ENCODE measurements around the gene RINL.

Gene RINL

DNA sequence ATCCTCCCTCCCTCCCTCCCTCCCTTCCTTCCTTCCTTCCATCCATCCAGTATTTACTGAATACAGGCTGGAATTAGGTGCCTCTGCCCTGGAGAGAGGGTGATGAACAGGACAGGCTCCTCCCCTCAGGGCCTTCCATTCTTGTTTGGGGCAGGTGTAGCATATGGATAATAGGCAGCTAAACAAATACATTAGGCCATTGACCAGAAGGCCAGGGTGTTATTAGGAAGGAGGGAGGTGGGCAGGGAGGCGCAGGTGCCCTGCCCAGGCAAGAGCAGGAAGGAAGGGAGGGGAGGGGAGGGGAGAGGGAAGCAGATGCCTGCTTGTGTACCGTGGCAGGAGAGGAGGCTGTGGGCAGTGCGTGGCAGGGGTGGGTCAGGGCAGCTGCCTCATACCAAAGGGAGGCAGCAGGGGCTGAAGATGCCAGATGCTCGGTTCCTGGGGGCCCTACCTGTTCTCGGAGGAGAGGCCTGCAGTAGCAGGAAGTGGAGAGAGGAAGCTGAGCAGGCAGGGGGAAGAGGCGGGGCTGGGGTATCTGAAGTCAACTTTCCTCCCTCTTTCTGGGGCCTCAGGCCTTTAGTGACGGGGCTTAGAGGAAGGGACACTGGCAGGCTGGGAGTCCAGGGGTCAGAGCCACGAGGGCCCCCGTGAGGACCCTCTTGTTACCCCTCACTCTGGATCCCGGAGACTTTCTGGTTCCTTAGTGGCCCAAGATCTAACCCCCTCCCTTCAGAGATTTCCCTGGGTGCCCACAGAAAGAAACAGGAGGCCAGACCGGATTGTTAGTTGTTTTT lies at the start of gene RINL:
Gene RINL, minus strand, starts transcription at position 495 of the 794 bp plus-strand sequence. CDS start 1,533 bp downstream, outside the sequence.
- DNase-seq, result peak; percentile 62

DNA sequence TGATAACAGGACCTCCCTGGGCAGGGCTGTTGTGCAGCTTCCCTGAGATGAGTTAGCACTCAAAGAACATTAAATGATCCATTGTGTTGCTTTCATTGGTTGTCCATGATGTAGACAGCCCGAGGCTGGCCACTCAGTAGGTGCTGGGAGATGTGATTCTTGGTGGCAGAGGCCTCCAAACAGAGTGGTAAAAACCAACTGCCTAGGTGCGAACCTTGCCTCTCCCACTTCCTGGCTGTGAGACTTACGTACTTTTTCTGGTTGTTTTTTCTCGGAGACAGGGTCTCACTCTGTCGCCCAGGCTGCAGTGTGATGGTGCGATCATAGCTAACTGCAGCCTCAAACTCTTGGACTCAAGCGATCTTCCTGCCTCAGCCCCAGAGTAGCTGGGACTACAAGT lies 46.3 kb upstream of the RINL start:
- no peak for DNase-seq

DNA sequence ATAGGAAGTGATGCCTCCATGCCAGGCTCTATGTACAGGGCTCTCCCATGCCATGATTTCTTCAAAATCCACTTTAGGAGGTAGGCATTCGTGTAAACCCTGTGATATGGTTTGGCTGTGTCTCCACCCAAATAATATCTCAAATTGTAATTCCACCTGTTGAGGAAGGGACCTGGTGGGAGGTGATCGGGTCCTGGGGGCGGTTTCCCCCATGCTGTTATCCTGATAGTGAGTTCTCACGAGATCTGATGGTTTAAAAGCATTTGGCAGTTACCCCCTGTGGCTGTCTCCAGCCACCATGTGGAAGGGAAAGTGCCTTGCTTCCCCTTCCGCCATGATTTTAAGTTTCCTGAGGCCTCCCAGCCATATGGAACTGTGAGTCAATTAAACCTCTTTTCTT lies 44.4 kb upstream of the RINL start:
- DNase-seq, result no peak

- DNase-seq, result no peak
Observed at GRCh38 chr19:38921420-38922274, 43.6 kb upstream of the RINL start.

- DNase-seq, result no peak
Observed at GRCh38 chr19:38920602-38921419, 42.7 kb upstream of the RINL start.

GRCh38 chr19:38919837-38920601 lies 41.9 kb upstream of the RINL start:
- no peak for DNase-seq

DNA sequence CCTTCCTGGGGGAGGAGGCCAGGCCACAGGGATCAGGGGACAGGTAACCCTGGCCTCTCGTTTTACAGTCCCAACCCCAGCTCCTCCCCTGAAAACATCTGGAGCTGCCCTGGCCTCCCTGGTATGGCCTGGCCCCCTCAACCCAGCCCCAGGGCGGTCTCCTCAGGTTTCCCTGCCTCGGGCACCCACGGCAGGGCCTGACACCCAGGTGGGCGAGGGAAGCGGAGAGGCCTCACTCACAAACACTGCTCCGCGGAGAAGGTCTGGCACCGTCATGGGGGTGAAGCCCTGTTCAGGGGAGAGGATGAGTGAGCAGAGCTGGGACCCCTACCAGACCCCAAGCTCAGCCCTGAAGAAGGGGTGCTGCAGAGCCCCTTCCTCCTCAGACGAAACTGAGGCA lies 40.5 kb upstream of the RINL start:
- no peak for DNase-seq

- DNase-seq, result no peak
Observed at GRCh38 chr19:38917921-38918491, 39.9 kb upstream of the RINL start.

GRCh38 chr19:38917516-38917915 lies 39.4 kb upstream of the RINL start:
- DNase-seq, result no peak

DNA sequence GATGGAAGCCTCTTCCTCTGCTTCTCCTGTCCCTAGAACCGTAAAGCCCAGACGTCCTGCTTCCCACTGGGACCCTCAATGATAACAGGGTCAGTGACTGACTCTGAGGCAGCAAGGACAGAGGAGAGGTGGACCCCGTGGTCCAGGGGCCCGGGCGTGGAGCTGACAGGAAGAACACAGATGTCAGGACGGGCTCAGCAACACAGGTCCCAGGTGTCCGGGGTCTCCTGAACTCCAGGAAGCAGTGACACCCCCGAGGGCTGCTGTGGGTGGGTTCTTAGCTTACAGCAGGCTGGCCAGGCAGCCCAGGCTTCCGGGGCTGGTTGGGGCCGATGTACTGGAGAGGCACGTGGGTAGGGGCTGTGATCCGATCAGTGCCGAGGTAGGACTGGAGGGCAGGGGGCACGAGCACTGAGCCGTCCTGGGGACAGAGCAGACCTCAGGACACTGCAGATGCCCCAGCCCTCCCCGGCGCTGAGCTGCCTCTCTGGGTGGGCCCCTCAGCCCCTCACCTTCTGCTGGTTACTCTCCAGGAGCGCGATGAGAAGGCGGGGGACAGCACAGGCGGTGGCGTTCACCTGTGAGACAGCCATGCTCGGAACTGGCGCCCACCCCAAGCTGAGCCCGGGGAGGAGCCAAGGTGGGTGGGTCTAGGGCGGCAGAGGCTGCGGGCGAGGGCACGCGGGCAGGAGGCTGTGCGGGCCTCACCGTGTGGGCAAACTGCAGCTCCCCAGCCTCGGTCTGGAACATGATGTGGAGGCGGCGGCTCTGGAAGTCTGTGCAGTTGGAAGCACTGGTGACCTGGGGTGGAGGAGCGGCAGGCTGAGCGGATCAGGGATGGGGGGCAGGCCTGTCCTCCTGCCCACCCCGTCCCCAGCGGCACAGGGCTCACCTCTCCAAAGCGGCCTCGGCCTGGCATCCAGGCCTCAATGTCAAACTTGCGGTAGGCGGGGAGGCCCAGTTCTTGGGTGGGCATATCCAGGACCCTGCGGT lies 37.5 kb upstream of the RINL start:
- no peak for DNase-seq

GRCh38 chr19:38913958-38914357 lies 35.9 kb upstream of the RINL start:
- DNase-seq, result no peak

- DNase-seq, result no peak
Observed at GRCh38 chr19:38912600-38913514, 34.8 kb upstream of the RINL start.

- DNase-seq, result no peak
Observed at GRCh38 chr19:38911388-38912001, 33.4 kb upstream of the RINL start.

GRCh38 chr19:38910488-38910887 lies 32.4 kb upstream of the RINL start:
- no peak for DNase-seq

- DNase-seq, result no peak
Observed at GRCh38 chr19:38908911-38909310, 30.8 kb upstream of the RINL start.

- no peak for DNase-seq
Observed at GRCh38 chr19:38907670-38908069, 29.6 kb upstream of the RINL start.

GRCh38 chr19:38907227-38907626 lies 29.2 kb upstream of the RINL start:
- no peak for DNase-seq

DNA sequence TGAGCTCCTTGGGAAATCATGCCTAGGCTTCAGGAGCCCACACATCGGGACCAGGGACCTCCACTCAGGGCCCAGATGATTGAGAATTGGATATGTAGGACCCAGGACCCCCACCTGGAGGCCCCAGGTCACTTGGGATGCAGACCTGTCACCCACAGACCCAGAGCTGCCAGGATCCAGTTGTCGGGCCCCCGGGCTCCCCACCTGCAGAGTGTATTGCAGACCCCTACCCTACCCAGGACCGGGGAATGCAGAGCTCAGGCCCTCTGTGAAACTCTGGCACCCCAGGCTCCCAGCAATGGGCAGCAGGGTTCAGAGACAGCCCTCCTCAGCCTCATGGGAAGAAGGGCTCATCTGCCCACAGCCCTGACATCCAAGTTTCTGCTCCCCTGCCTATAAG lies 27.5 kb upstream of the RINL start:
- DNase-seq, result no peak

All from NCI-H2029 treated with DMSO at 0.1 percent for 48 hours (cell line).